HCT116 (cell line): ENCODE data around the gene IQCH.

ENCODE experiments used
- ELF1 ChIP-seq: IDR thresholded peaks from 2 replicates; pipeline ENCODE4 v1.6.1; 2012; ENCODE audit warnings: low read depth, borderline replicate concordance
- EZH2 ChIP-seq: fragments of 200-600 bp; sonication (generic); IDR thresholded peaks from 2 replicates; pipeline ENCODE4 v1.6.1; 2017; ENCODE audit warnings: antibody characterized with exemption, mixed run types
- EZH2phosphoT487 ChIP-seq: fragments of 200-600 bp; IDR thresholded peaks from 2 replicates; pipeline ENCODE4 v1.6.1; 2018; ENCODE audit warnings: antibody characterized with exemption, borderline replicate concordance
- JUND ChIP-seq: IDR thresholded peaks from 2 replicates; pipeline ENCODE4 v1.6.1; 2012
- POLR2A ChIP-seq: IDR thresholded peaks from 2 replicates; pipeline ENCODE4 v1.7.0; 2011; ENCODE audit warnings: borderline replicate concordance; ENCODE audit not compliant: insufficient read depth, insufficient read length; ENCODE audit errors: extremely low read depth
- POLR2AphosphoS5 ChIP-seq: IDR thresholded peaks from 2 replicates; pipeline ENCODE4 v1.6.1; 2011; ENCODE audit warnings: mild to moderate bottlenecking, low read depth, low read length, moderate library complexity
- RAD21 ChIP-seq: IDR thresholded peaks from 2 replicates; pipeline ENCODE4 v1.6.1; 2012; ENCODE audit warnings: low read depth, mild to moderate bottlenecking
- SP1 ChIP-seq: IDR thresholded peaks from 2 replicates; pipeline ENCODE4 v1.6.1; 2012; ENCODE audit warnings: low read depth
- YY1 ChIP-seq: IDR thresholded peaks from 2 replicates; pipeline ENCODE4 v1.6.1; 2011; ENCODE audit warnings: low read length, low read depth, moderate library complexity, mild to moderate bottlenecking; ENCODE audit not compliant: insufficient replicate concordance; ENCODE audit errors: extremely low read depth
- ZNF274 ChIP-seq: fragments of 200-500 bp; sonication (Bioruptor generic); IDR thresholded peaks from 2 replicates; pipeline ENCODE4 v1.6.1; 2014; ENCODE audit warnings: mild to moderate bottlenecking, low read depth, low read length, inconsistent platforms
- TF ChIP-seq, protein P1 (sequence below), 3 experiments: fragments of 200-600 bp in 1 of 3; sonication (generic) in 1 of 3; IDR thresholded peaks in 2 of 3; conservative IDR thresholded peaks in 1 of 3; 2 replicates each; pipeline ENCODE4 v1.5.1; 2012 to 2017; ENCODE audit warnings: low read depth in 2 of 3, low read length in 2 of 3, antibody characterized with exemption in 1 of 3, borderline replicate concordance in 1 of 3, control low read depth in 1 of 3, mild to moderate bottlenecking in 1 of 3, mixed read lengths in 1 of 3, mixed run types in 1 of 3, moderate library complexity in 1 of 3; ENCODE audit not compliant: insufficient read depth in 1 of 3
- TF ChIP-seq, protein P2 (sequence below): IDR thresholded peaks from 2 replicates; pipeline ENCODE4 v1.6.1; 2012
- TF ChIP-seq, protein P3 (sequence below): IDR thresholded peaks from 2 replicates; pipeline ENCODE4 v1.6.1; 2011; ENCODE audit warnings: mild to moderate bottlenecking, low read length, moderate library complexity; ENCODE audit not compliant: insufficient replicate concordance; ENCODE audit errors: extremely low read depth

DNA sequence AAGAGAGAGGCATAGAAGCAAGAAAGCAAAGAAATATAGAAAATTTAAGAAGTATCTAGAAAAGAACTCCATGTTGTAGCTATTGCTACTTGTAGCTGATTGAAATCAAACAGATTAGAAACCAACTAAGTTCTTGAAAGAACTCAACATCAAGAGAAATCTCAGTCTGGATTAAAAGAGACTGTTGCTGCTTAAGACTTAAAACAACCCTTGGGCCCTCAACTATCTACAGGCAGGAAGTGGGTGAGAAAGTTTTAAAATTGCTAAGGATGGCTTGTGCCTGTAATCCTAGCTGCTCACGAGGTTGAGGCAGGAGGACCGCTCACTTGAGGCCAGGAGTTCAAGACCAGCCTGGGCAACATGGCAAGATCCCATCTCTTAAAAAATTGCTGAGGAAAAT is 227.1 kb downstream of the IQCH start:
- no peak for TF ChIP-seq POLR2AphosphoS5
- TF ChIP-seq, protein P1, sequence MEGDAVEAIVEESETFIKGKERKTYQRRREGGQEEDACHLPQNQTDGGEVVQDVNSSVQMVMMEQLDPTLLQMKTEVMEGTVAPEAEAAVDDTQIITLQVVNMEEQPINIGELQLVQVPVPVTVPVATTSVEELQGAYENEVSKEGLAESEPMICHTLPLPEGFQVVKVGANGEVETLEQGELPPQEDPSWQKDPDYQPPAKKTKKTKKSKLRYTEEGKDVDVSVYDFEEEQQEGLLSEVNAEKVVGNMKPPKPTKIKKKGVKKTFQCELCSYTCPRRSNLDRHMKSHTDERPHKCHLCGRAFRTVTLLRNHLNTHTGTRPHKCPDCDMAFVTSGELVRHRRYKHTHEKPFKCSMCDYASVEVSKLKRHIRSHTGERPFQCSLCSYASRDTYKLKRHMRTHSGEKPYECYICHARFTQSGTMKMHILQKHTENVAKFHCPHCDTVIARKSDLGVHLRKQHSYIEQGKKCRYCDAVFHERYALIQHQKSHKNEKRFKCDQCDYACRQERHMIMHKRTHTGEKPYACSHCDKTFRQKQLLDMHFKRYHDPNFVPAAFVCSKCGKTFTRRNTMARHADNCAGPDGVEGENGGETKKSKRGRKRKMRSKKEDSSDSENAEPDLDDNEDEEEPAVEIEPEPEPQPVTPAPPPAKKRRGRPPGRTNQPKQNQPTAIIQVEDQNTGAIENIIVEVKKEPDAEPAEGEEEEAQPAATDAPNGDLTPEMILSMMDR (IDR thresholded peaks at IDR 0.05 in 2 of 3, conservative IDR thresholded peaks at IDR 0.05 in 1 of 3; ENCODE audit: borderline replicate concordance in 1 of 3, insufficient read depth in 1 of 3, low read depth in 2 of 3, low read length in 2 of 3) = no peak
- TF ChIP-seq EZH2 = no peak
- TF ChIP-seq, protein P2, sequence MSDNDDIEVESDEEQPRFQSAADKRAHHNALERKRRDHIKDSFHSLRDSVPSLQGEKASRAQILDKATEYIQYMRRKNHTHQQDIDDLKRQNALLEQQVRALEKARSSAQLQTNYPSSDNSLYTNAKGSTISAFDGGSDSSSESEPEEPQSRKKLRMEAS = no peak
- TF ChIP-seq EZH2phosphoT487 = no peak
- no peak for TF ChIP-seq POLR2A
- TF ChIP-seq YY1 = no peak
- TF ChIP-seq, protein P3, sequence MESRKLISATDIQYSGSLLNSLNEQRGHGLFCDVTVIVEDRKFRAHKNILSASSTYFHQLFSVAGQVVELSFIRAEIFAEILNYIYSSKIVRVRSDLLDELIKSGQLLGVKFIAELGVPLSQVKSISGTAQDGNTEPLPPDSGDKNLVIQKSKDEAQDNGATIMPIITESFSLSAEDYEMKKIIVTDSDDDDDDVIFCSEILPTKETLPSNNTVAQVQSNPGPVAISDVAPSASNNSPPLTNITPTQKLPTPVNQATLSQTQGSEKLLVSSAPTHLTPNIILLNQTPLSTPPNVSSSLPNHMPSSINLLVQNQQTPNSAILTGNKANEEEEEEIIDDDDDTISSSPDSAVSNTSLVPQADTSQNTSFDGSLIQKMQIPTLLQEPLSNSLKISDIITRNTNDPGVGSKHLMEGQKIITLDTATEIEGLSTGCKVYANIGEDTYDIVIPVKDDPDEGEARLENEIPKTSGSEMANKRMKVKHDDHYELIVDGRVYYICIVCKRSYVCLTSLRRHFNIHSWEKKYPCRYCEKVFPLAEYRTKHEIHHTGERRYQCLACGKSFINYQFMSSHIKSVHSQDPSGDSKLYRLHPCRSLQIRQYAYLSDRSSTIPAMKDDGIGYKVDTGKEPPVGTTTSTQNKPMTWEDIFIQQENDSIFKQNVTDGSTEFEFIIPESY = no peak
- TF ChIP-seq SP1 = no peak
- no peak for TF ChIP-seq ZNF274
- no peak for TF ChIP-seq RAD21
- TF ChIP-seq ELF1 = no peak
- TF ChIP-seq JUND = no peak
